Mucosa of descending colon (tissue), 3 donors: ENCODE results near the gene RBM20. TPM values are rescaled to one million over a fixed set of nuclear protein-coding genes. Genes with fewer than 3 reads are reported as not detected.
"Not testable (repeated sequence)": the region's sequence is repeated elsewhere in the genome, so short reads cannot be mapped to it uniquely, and the experiment has no call there.

Experiments used
- ATAC-seq: fragments of 200-7000 bp; cut with Tn5 transposase; one replicate; pipeline ENCODE4 v1.9.1; 2020; ENCODE audit warnings: mild to moderate bottlenecking, moderate library complexity
- DNase-seq, 3 donors: peaks; one replicate each; pipeline ENCODE4 v3.0.0-alpha.2; 2020
- H3K36me3 ChIP-seq: fragments of 200-600 bp; one replicate; pipeline ENCODE4 v1.8.0; 2021; ENCODE audit warnings: low read depth, mild to moderate bottlenecking
- H3K4me1 ChIP-seq: fragments of 200-600 bp; one replicate; pipeline ENCODE4 v1.8.0; 2021; ENCODE audit warnings: low read depth, mild to moderate bottlenecking
- H3K4me3 ChIP-seq: fragments of 200-600 bp; one replicate; pipeline ENCODE4 v1.8.0; 2021; ENCODE audit warnings: mild to moderate bottlenecking
- H3K9me3 ChIP-seq: fragments of 200-600 bp; one replicate; pipeline ENCODE4 v1.8.0; 2021; ENCODE audit warnings: mild to moderate bottlenecking
- CTCF ChIP-seq: fragments of 200-600 bp; IDR thresholded peaks from one replicate; pipeline ENCODE4 v1.8.0; 2022; ENCODE audit warnings: antibody characterized with exemption, mild to moderate bottlenecking
- intact Hi-C, 2 donors: fragments of 100-400 bp; cut with DNase I in 1 of 2; cut with micrococcal nuclease in 1 of 2; formaldehyde crosslinking; loops; one replicate each; pipeline versions ENCODE4 v1.11.0 to v1.11.1; 2022; cut with DNase I, micrococcal nuclease
- total RNA-seq, 3 donors: library from RNA; stranded (reverse); fragmentation: NEBNext Ultra II Directional in 2 of 3; extraction: Animal tissue kit (Norgen Biotek cat#: 25700) in 2 of 3; gene quantifications; one replicate each; pipeline versions ENCODE4 v1.2.1 to v1.2.4, GENCODE V29; 2021 to 2023
- donor health status: DM: no; HTN: no; CAD: no; lungs with moderate emphysema.
- donor health status: DM: no; HTN: no; CAD: no.
- donor health status: DM: no; HTN: yes; CAD: no.

The RBM20 gene
- total RNA-seq, 3 donors from 2014 or later, result 0.46 to 9.7 (median 2.0) TPM

- Histone ChIP-seq H3K9me3 (no peaks in the 10 kb centered on the region), H3K36me3 (no peaks in the 10 kb centered on the region), H3K4me1 (no peaks in the 10 kb centered on the region), H3K4me3 (no peak overlapping the region)
- DNase-seq (no peak), ATAC-seq (no peak)
- no peak for TF ChIP-seq CTCF
- intact Hi-C loops, result no loop called here
Observed at GRCh38 chr10:110764378-110764777, 120.2 kb downstream of the RBM20 start.

GRCh38 chr10:110764793-110765512 is 120.8 kb downstream of the RBM20 start:
- H3K4me1 ChIP-seq, result no peaks in the 10 kb centered on the region
- H3K4me3 ChIP-seq, result no peak overlapping the region
- H3K36me3 ChIP-seq, result no peaks in the 10 kb centered on the region
- no peak for TF ChIP-seq CTCF
- intact Hi-C loops, result no loop called here
- ATAC-seq (no peak), DNase-seq (no peak)
- H3K9me3 ChIP-seq, result no peaks in the 10 kb centered on the region

- no peak for ATAC-seq
- no peak for TF ChIP-seq CTCF
Observed at GRCh38 chr10:110765513-110766319, 121.6 kb downstream of the RBM20 start.

GRCh38 chr10:110767601-110768000 is 123.5 kb downstream of the RBM20 start:
- H3K4me1 ChIP-seq, H3K4me3 ChIP-seq, H3K9me3 ChIP-seq, intact Hi-C loops, DNase-seq, ATAC-seq, H3K36me3 ChIP-seq: not testable (repeated sequence)

More at GRCh38 chr10:110765513-110766319, 121.6 kb downstream of the RBM20 start:
- Histone ChIP-seq H3K4me3 (no peak overlapping the region), H3K36me3 (no peaks in the 10 kb centered on the region), H3K9me3 (no peaks in the 10 kb centered on the region), H3K4me1 (no peaks in the 10 kb centered on the region)
- DNase-seq, result no peak
- intact Hi-C loops, result no loop called here

- no peak for TF ChIP-seq CTCF
- Histone ChIP-seq H3K4me3 (no peak overlapping the region), H3K36me3 (no peaks in the 10 kb centered on the region), H3K4me1 (peaks cover 10% of the 10 kb centered on the region), H3K9me3 (no peaks in the 10 kb centered on the region)
- ATAC-seq (no peak), DNase-seq (no peak)
- intact Hi-C loops, result no loop called here
Observed at GRCh38 chr10:110770243-110770642, 126.1 kb downstream of the RBM20 start.

- intact Hi-C loops, result no loop called here
- ATAC-seq, result no peak
- H3K4me3 ChIP-seq, result no peak overlapping the region
Observed at GRCh38 chr10:110771486-110771885, 127.3 kb downstream of the RBM20 start.

More at GRCh38 chr10:110771486-110771885, 127.3 kb downstream of the RBM20 start:
- H3K4me1 ChIP-seq, result peaks cover 10% of the 10 kb centered on the region
- DNase-seq, result no peak
- H3K9me3 ChIP-seq, result no peaks in the 10 kb centered on the region
- H3K36me3 ChIP-seq, result no peaks in the 10 kb centered on the region
- TF ChIP-seq CTCF, result no peak
